ENCODE data around the gene TRIM24.

Gene TRIM24

GRCh38 chr7:138542183-138542582 lies 82.1 kb downstream of the TRIM24 start:
- no peak for DNase-seq

DNA sequence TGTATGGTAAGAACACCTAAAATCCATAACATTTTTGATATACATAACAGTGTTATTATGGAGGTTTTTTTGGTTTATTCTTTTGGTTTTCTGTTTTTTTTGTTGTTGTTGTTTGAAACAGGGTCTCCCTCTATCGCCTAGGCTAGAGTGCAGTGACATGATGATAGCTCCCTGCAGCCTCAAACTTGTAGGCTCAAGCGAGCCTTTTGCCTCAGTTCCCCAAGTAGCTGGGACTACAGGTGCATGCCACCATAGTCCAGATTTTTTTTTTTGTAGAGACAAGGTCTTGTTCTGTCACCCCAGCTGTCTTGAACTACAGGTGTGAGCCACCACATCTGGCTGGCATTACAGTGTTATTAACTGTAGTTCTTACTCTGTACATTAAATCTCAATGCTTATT lies 83.7 kb downstream of the TRIM24 start:
- no peak for DNase-seq

DNA sequence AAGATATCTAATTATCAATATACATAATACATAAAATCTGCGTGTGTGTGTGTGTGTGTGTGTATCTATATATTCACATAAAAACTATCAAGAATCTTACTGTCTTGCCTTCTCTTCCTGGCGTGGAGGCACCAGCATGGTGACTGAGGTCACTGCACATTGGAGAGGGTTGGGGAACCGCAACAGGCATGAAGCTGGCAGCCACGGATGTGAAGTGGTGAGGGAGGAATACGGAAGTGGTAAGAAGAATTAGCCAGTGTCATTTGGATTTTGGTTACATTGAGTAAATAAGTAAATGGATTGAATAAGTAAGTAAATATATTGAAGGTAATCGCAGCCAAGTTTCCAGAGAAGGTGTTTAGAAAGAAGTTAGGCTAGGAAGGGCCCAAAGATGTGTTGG lies 85.1 kb downstream of the TRIM24 start:
- DNase-seq = no peak

DNA sequence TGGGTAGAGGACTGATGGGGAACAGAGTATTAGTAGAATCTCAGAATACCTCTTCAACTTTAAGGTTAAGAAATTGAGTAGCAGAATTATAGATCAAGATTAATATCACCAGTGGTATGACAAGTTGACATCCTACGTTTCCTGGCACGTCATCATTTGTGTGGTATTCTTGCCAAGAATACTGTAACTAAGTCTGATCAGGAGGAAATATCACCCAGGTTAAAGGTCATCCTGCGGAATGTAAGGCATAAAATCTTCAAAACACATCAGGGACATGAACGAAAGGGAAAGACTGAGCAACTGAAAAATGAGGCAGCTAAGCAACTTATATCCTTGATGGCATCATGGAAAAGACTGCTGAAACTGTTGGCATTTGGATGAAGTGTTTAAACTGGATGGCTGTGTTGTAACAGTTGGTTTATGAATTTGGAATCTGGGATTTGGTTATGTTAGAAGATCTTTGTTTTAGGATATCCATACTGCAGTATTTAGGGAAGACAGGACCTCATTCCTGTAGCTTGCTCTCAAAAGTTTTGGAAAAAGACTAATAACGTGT lies 86.1 kb downstream of the TRIM24 start:
- DNase-seq = no peak

DNA sequence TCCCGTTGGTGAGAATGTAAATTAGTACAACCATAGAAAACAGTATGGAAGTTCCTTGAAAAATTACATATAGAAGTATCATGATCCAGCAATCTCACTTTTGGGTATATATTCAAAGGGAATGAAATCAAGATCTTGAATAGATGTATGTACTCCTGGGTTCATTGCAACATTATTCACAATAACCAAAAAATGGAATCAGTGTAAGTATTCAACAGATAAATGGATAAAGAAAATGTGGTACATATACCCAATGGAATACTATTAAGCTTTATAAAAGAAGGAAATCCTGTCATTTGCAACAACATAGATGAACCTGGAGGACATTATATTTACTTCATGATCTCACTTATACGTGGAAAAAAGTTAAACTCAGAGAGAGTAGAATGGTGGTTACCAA lies 86.8 kb downstream of the TRIM24 start:
- DNase-seq = no peak

DNA sequence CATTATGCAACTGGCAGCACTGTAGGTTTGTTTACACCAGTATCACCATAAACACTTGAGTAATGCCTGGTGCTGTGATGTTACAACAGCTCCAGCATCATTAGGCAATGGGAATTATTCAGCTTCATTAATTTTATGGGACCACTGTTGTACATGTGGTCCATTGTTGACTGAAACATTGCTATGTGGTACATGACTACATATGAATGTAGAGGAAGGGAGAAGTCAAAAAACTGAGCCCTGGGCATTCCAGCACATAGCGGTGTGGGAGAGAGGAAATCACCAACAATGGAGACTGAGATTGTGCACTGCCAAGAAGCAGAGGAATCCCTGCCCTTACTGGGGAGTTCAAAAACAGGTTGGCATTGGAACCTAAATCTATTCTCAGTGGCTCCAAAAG lies 89.0 kb downstream of the TRIM24 start:
- DNase-seq = no peak

DNA sequence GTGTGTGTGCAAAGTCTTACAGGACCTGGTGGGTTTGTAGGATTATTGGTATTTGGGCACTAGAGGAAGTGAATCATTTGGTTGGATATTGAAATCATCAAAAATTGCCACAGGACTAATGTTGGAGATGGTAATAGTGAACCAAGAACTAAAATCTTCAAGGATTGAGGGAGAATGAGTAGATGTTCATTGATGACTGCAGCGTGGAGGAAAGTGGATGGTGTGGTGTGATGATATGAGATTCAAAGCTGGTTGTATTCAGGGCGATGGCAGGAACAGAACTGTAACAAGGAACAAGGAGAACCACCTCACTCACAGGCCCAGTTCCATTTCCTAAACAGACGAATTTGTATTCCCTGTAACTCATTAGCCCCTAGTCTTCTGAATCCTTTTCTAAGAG lies 90.3 kb downstream of the TRIM24 start:
- DNase-seq = no peak

DNA sequence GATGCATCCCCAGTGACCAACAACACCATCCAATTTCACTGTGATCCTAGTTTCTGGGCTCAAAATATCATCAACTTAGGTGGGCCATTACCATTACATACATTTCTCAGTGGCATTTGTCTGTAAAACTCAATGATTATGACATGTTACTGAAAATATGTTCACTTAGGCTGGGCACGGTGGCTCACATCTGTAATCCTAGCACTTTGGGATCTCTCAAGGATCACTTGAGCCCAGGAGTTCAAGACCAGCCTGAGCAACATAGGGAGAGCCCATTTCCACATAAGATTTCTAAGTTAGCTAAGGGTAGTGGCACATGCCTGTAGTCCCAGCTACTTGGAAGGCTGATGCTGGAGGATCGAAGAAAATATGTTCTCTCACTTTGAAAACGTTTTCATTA lies 91.0 kb downstream of the TRIM24 start:
- no peak for DNase-seq

DNA sequence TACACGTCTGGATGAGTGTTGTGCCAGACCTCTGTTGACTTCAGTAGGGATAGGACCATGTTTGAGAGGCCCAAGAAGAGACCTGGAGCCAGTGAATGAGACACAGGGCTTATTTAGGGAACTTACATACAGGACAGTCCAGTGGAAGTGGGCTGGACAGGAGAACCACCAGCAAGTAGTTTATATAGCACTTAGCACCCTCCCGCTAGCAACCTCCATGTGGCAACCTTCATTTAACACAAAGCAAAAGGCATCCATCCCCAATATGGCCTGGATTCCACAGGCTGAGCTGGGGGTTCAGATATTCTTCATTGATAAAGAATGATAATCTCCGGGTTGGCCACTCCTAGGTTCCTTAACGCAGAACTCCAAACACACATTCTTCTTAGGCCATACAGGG lies 93.7 kb downstream of the TRIM24 start:
- DNase-seq = no peak

DNA sequence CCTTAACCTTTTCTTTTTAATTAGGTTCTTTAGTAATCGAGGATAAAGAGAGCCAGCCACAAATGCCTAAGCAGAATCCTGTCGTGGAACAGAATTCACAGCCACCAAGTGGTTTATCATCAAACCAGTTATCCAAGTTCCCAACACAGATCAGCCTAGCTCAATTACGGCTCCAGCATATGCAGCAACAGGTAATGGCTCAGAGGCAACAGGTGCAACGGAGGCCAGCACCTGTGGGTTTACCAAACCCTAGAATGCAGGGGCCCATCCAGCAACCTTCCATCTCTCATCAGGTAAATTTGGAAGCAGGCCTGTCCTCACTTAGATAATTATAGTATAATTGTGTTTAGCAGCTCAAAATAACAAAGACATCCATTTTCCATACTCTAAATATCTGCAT lies 94.6 kb downstream of the TRIM24 start:
- no peak for DNase-seq

GRCh38 chr7:138555684-138556083 lies 95.6 kb downstream of the TRIM24 start:
- no peak for DNase-seq

- DNase-seq = no peak
These were observed 96.9 kb downstream of the TRIM24 start for GRCh38 chr7:138556771-138557484.

- no peak for DNase-seq
These were observed 99.4 kb downstream of the TRIM24 start for GRCh38 chr7:138559448-138559847.

DNA sequence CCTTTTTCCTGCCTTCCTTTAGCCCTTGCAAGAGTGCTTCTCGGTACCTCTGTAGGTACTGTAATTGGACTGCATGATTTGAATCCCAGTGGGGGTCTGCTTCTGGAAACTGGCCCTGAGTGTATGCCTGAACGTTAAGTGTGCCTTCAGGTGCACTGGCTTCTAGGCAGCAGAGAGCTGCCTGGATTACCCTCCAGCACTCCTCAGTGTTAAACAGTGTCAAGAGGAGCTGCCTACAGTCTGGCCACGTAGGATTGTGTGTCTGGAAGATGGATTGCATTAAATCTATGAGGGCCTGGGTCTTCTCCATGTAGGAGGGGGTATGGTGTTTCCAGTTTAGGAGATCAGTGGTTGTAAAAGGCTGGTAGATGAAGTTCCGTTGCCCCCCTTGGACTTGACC lies 103.7 kb downstream of the TRIM24 start:
- DNase-seq = no peak

DNA sequence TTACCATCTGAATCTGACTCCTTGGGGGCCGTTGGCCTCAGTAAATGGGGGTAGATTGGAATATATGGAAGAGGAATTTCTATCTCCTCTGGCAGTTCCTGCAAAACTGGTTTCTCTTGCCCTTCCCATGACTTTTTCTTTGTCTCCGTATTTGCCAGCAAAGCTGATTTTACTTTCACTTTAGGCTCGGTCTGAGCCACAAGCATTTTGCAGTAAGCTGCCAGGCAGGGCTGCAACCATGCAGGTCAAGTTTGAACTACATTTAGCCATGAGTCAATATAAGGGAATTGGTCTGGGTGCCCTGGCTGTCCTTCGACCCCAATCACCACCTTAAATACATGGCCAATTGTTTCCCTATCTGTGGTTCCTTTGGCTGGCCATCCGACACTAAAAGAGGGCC lies 104.3 kb downstream of the TRIM24 start:
- DNase-seq = no peak

DNA sequence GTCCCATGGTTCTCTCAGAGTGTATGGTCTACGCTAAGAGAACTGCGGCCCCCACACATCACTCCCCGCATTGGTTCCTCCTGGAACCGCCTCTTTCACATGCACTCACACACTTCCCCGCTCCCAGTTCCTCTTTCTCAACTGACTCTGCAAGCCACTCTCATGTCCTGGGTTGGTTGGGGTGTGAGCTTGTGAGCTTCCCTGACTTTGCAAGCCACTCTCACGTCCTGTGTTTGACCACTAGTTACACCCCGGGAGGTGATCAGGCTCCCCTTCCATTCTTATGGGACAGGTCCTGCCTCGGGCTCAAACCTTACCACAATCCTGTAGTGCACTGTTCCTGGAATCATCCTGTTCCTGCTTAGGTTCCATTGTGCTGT lies 105.0 kb downstream of the TRIM24 start:
- DNase-seq = no peak

DNA sequence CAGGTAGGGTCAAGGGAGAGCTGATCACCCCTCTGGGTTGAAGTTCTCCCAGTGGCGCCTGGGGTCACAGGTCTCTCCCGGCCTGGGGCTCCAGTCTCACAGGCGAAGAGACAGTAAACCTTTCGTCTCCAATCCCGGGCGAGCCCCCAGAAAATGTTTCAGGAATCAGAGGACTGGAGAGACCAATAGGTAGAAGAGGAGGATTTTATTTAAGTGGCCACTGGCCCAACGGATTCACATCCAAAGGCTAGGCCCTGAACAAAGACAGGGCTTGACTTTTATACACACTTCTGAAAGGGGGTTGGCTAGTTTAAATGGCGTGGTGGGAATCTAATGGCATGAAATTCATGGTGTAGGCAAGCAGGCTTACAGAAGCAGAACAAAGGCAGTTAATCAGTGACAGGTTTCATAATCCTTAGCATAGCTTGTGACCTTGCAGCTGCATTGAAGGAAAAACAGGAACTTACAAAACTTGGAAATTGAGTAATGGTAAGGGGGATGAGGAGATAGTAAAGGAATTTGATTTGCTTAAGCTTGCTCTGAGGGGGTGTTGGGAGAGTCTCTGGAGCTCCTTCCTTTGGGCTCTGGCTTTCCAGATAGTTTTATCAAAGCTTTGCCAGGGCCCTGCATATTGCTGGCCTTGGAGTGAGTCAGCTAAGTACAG lies 105.5 kb downstream of the TRIM24 start:
- peak; percentile 4 for DNase-seq

- no peak for DNase-seq
These were observed 108.6 kb downstream of the TRIM24 start for GRCh38 chr7:138568655-138569054.

DNA sequence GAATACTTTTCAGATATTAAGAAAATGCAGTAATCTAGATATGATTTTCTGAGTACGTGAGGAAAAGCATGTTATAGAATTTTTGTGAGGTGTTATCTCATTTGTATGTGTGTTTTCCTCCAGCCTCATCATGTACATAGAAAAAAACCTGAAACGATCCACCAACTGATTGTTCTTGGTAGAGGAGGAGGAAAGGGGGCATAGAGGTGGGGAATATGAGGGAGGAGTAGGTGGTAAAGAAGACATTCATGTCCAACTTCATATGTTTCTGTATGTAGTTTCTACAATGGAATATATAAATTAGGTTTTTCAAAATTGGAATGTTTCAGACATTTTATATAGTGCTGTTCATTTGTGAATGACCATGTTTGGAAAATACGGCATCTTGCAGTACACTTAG lies 109.4 kb downstream of the TRIM24 start:
- no peak for DNase-seq

DNA sequence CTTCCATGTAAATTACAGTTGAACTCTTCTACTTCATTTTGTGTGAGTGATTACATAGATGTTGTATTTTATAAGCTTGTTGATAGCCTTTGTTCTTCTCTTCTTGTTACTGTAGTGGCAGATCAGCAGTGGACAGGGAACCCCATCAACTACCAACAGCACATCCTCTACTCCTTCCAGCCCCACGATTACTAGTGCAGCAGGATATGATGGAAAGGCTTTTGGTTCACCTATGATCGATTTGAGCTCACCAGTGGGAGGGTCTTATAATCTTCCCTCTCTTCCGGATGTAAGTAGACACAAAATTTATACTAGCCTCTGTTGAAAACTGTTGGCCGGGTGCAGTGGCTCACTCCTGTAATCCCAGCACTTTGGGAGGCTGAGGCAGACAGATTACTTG lies 110.7 kb downstream of the TRIM24 start:
- no peak for DNase-seq

DNA sequence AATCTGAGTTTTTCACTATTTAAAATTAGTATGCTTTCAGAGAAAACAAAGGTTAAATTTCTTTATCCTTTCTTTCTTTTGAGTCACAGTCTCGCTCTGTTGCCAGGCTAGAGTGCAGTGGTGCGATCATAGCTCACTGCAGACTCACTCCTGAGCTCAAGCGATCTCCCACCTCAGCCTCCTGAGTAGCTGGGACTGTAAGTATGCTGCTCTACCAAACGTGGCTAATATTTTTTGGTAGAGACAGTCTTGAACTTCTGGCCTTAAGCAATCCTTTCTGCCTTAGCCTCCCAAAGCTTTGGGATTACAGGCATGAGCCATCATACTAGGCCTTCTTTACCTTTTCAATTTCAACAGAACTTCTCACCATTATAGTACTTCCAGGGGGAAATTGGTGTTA lies 113.7 kb downstream of the TRIM24 start:
- no peak for DNase-seq

DNA sequence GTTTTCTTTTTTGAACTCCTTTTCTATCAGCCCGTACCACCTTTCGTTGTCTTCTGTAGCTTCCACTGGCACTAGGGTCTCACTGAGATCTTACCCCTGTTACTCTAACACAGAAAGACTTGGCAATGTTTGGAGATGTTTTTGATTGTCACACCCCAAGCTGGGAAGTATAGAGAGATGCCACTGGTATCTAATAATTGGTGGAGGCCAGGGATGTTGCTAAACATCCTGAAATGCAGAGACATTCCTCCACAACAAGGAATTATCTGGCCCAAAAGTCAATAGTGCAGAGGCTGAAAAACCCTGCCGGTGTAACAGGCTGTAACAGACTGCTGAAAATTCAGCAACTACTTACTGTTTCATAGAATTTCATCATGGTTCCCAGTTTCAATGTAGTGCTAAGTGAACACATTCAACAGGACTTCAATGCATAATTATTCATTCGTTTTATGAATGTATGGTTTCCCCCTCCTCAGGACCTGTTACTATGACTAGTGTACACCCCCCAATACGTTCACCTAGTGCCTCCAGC lies 115.9 kb downstream of the TRIM24 start:
- DNase-seq = no peak

DNA sequence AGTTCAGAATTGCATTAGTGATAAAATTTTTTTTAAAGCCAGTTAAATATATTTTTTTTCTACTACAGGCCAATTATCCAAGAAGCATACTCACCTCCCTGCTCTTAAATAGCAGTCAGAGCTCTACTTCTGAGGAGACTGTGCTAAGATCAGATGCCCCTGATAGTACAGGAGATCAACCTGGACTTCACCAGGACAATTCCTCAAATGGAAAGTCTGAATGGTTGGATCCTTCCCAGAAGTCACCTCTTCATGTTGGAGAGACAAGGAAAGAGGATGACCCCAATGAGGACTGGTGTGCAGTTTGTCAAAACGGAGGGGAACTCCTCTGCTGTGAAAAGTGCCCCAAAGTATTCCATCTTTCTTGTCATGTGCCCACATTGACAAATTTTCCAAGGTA lies 119.1 kb downstream of the TRIM24 start:
- DNase-seq = no peak

- no peak for DNase-seq
These were observed 119.6 kb downstream of the TRIM24 start for GRCh38 chr7:138579671-138580070.
